ENCODE measurements around the gene LMF1.

- TF ChIP-seq POLR2A (IDR thresholded peaks at IDR 0.05) = no peak
- TF ChIP-seq, protein P1, sequence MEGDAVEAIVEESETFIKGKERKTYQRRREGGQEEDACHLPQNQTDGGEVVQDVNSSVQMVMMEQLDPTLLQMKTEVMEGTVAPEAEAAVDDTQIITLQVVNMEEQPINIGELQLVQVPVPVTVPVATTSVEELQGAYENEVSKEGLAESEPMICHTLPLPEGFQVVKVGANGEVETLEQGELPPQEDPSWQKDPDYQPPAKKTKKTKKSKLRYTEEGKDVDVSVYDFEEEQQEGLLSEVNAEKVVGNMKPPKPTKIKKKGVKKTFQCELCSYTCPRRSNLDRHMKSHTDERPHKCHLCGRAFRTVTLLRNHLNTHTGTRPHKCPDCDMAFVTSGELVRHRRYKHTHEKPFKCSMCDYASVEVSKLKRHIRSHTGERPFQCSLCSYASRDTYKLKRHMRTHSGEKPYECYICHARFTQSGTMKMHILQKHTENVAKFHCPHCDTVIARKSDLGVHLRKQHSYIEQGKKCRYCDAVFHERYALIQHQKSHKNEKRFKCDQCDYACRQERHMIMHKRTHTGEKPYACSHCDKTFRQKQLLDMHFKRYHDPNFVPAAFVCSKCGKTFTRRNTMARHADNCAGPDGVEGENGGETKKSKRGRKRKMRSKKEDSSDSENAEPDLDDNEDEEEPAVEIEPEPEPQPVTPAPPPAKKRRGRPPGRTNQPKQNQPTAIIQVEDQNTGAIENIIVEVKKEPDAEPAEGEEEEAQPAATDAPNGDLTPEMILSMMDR (IDR thresholded peaks at IDR 0.05) = no peak
Measured at GRCh38 chr16:939941-940340, 30.8 kb downstream of the LMF1 start.
